ENCODE results near the gene TPK1. TPM values are rescaled to one million over a fixed set of nuclear protein-coding genes. Genes with fewer than 3 reads are reported as not detected.

TPK1 gene
- total and polyA plus RNA-seq, 2 of the 13 experiments (the other 11 are each of a cell fraction or from before 2014, with no cell fraction given): 1.0 to 1.2 TPM

DNA sequence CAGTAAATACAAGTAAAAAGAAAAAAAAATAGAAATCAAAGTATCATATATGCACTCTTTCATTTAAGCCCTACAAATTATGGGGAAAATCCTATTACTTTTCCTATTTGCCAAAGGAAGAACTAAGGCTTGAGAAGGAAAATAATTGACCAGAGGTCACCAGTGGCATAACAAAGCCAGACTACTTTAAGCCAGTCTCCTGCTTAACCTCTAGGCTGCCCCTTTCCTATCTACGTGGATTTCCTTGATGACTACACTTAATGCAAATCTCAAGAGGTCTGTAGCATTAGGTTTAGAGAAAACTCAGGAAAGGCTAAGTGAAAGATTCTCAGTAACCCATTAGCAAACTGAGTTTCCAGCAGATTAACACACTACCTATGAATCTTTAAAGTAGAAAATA lies 49.8 kb downstream of the TPK1 start:
- H3K79me2 ChIP-seq (ENCODE audit: insufficient read depth, low read length): no peaks in the 10 kb centered on the region
- in situ Hi-C loops (cut with HindIII; ENCODE audit: extremely low pct_ligation_motif_present, low pct_unique_long_range_greater_than_20kb) (no loop called here), intact Hi-C loops (cut with micrococcal nuclease; ENCODE audit: unreplicated experiment) (loop anchor here (2.0 kb wide), 1 partner anchor 61 kb away; no protein-coding TSS in a partner anchor)
- no peak overlapping the region for H3K4me3 ChIP-seq (replicated peaks in 1 of 3; ENCODE audit: insufficient read depth in 1 of 3, low read depth in 2 of 3, low read length in 3 of 3)
- FAIRE-seq: no peak
- H3K36me3 ChIP-seq (replicated peaks in 1 of 2; ENCODE audit: control insufficient read depth in 1 of 2, insufficient read depth in 2 of 2, low read length in 2 of 2): no peaks in the 10 kb centered on the region
- no peak overlapping the region for H2AFZ ChIP-seq (ENCODE audit: low read length)
- no TSS peak for BruUV-seq (replicated peaks)
- H3K27me3 ChIP-seq (ENCODE audit: control insufficient read depth in 1 of 2, insufficient read depth in 2 of 2, low read length in 2 of 2): no peaks in the 10 kb centered on the region
- H3K4me1 ChIP-seq (ENCODE audit: insufficient read depth, low read length): no peaks in the 10 kb centered on the region
- WGBS (ENCODE audit: low lambda C conversion rate): 0% methylated on average over 1 of the region's 1 CpG
- ChIA-PET POLR2A (no interaction called here), CTCF (ENCODE audit: low intra/inter-chr PET ratio, low total read pairs) (no interaction called here)
- no peak overlapping the region for H3K27ac ChIP-seq (ENCODE audit: extremely low read length, insufficient read depth, low read length)
- no peak overlapping the region for H3K4me2 ChIP-seq (ENCODE audit: low read depth, low read length)
- DNase-seq (ENCODE audit: low spot score): no peak
- no peaks in the 10 kb centered on the region for H3K9me3 ChIP-seq (ENCODE audit: low read length)
- no peak overlapping the region for H3K9ac ChIP-seq (ENCODE audit: insufficient read depth, low read depth, low read length)
- TF ChIP-seq ZNF614 (CRISPR knock-in tag; IDR thresholded peaks at IDR 0.05; ENCODE audit: borderline replicate concordance): no peak
- no peak for TF ChIP-seq ZNF605 (CRISPR knock-in tag; IDR thresholded peaks at IDR 0.05)
- TF ChIP-seq MTA3 (CRISPR knock-in tag; IDR thresholded peaks at IDR 0.05): no peak
- TF ChIP-seq HCFC1 (IDR thresholded peaks at IDR 0.05; ENCODE audit: low read depth, low read length): no peak
- no peak for TF ChIP-seq CBX1 (IDR thresholded peaks at IDR 0.05; ENCODE audit: low read depth)
- no peak for TF ChIP-seq ZNF792 (CRISPR knock-in tag; IDR thresholded peaks at IDR 0.05)
- H4K20me1 ChIP-seq (ENCODE audit: insufficient read depth, low read length): no peaks in the 10 kb centered on the region
- no peak for ATAC-seq

- ATAC-seq: no peak
- Histone ChIP-seq H3K4me2 (ENCODE audit: low read depth, low read length) (no peak overlapping the region), H3K27me3 (ENCODE audit: control insufficient read depth in 1 of 2, insufficient read depth in 2 of 2, low read length in 2 of 2) (no peaks in the 10 kb centered on the region), H4K20me1 (ENCODE audit: insufficient read depth, low read length) (no peaks in the 10 kb centered on the region), H3K4me3 (replicated peaks in 1 of 3; ENCODE audit: insufficient read depth in 1 of 3, low read depth in 2 of 3, low read length in 3 of 3) (no peak overlapping the region), H3K36me3 (replicated peaks in 1 of 2; ENCODE audit: control insufficient read depth in 1 of 2, insufficient read depth in 2 of 2, low read length in 2 of 2) (no peaks in the 10 kb centered on the region), H3K4me1 (ENCODE audit: insufficient read depth, low read length) (no peaks in the 10 kb centered on the region), H3K9me3 (ENCODE audit: low read length) (no peaks in the 10 kb centered on the region), H2AFZ (ENCODE audit: low read length) (no peak overlapping the region), H3K9ac (ENCODE audit: insufficient read depth, low read depth, low read length) (no peak overlapping the region), H3K79me2 (ENCODE audit: insufficient read depth, low read length) (no peaks in the 10 kb centered on the region), H3K27ac (ENCODE audit: extremely low read length, insufficient read depth, low read length) (no peak overlapping the region)
- in situ Hi-C loops (cut with HindIII; ENCODE audit: extremely low pct_ligation_motif_present, low pct_unique_long_range_greater_than_20kb) (no loop called here), intact Hi-C loops (cut with micrococcal nuclease; ENCODE audit: unreplicated experiment) (no loop called here)
- ChIA-PET CTCF (ENCODE audit: low intra/inter-chr PET ratio, low total read pairs) (no interaction called here), POLR2A (no interaction called here)
- WGBS (ENCODE audit: low lambda C conversion rate): 0% methylated on average over 1 of the region's 1 CpG
- FAIRE-seq: no peak
- no peak for TF ChIP-seq CREB3 (CRISPR knock-in tag; IDR thresholded peaks at IDR 0.05)
- TF ChIP-seq ZNF782 (CRISPR knock-in tag; IDR thresholded peaks at IDR 0.05; ENCODE audit: borderline replicate concordance): no peak
- TF ChIP-seq, protein P1, sequence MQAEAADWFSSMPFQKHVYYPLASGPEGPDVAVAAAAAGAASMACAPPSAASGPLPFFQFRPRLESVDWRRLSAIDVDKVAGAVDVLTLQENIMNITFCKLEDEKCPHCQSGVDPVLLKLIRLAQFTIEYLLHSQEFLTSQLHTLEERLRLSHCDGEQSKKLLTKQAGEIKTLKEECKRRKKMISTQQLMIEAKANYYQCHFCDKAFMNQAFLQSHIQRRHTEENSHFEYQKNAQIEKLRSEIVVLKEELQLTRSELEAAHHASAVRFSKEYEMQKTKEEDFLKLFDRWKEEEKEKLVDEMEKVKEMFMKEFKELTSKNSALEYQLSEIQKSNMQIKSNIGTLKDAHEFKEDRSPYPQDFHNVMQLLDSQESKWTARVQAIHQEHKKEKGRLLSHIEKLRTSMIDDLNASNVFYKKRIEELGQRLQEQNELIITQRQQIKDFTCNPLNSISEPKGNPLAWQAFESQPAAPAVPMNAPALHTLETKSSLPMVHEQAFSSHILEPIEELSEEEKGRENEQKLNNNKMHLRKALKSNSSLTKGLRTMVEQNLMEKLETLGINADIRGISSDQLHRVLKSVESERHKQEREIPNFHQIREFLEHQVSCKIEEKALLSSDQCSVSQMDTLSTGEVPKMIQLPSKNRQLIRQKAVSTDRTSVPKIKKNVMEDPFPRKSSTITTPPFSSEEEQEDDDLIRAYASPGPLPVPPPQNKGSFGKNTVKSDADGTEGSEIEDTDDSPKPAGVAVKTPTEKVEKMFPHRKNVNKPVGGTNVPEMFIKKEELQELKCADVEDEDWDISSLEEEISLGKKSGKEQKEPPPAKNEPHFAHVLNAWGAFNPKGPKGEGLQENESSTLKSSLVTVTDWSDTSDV (CRISPR knock-in tag; IDR thresholded peaks at IDR 0.05): no peak
- no peak for TF ChIP-seq MIER3 (CRISPR knock-in tag; IDR thresholded peaks at IDR 0.05; ENCODE audit: borderline replicate concordance)
- no peak for TF ChIP-seq ZNF563 (CRISPR knock-in tag; IDR thresholded peaks at IDR 0.05)
- TF ChIP-seq PPARG (CRISPR knock-in tag; conservative IDR thresholded peaks at IDR 0.05): no peak
- TF ChIP-seq KLF6 (CRISPR knock-in tag; IDR thresholded peaks at IDR 0.05): no peak
- no peak for TF ChIP-seq TEAD2 (CRISPR knock-in tag; IDR thresholded peaks at IDR 0.05)
- BruUV-seq (replicated peaks): no TSS peak
- DNase-seq (ENCODE audit: low spot score): no peak
Measured at GRCh38 chr7:144785521-144785920, 50.3 kb downstream of the TPK1 start.

Data from HepG2 (cell line).